Measurements from ENCODE around the gene GNG12. TPM values are rescaled to one million over a fixed set of nuclear protein-coding genes. Genes with fewer than 3 reads are reported as not detected.

The GNG12 gene
- total RNA-seq, 2 experiments from 2014 or later: 0.04 TPM; not detected in 1

- POLR2A ChIA-PET: no interaction called here
- no peak for DNase-seq
- H3K4me1 Mint-ChIP-seq: peaks cover 34% of the 10 kb centered on the region
- H3K4me3 Mint-ChIP-seq: no peak overlapping the region
- H3K36me3 Mint-ChIP-seq (ENCODE audit: low read depth): no peaks in the 10 kb centered on the region
- H3K27me3 Mint-ChIP-seq: peaks cover 15% of the 10 kb centered on the region
- no peak overlapping the region for H3K27ac Mint-ChIP-seq
- CTCF ChIA-PET: interaction anchor here (1.6 to 2.8 kb wide), 2 partner anchors 9 to 11 kb away, joined by 3 to 9 read pairs; no protein-coding TSS in a partner anchor
- H3K9me3 Mint-ChIP-seq: no peaks in the 10 kb centered on the region
These were observed 83.9 kb downstream of the GNG12 start for GRCh38 chr1:67749263-67749843.

DNA sequence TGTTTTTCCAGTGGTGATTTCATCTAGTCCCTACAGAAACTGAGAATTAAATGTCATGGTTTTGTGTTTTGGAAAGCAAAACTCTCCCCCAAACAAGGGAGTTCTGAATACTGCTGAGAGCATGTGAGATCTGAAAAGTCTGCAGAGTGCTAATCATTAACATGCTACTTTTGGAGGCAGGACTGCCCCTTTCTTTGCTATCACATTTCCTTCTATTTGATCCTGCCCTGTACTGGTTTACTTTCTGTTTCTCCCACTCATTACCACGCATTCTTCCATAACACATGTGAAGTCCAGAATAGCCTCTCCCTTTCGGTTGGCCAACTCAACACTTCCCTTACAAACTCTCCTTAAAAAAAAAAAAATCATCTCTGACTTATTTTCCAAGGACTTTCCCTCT is 84.6 kb downstream of the GNG12 start:
- H3K4me3 Mint-ChIP-seq: no peak overlapping the region

DNA sequence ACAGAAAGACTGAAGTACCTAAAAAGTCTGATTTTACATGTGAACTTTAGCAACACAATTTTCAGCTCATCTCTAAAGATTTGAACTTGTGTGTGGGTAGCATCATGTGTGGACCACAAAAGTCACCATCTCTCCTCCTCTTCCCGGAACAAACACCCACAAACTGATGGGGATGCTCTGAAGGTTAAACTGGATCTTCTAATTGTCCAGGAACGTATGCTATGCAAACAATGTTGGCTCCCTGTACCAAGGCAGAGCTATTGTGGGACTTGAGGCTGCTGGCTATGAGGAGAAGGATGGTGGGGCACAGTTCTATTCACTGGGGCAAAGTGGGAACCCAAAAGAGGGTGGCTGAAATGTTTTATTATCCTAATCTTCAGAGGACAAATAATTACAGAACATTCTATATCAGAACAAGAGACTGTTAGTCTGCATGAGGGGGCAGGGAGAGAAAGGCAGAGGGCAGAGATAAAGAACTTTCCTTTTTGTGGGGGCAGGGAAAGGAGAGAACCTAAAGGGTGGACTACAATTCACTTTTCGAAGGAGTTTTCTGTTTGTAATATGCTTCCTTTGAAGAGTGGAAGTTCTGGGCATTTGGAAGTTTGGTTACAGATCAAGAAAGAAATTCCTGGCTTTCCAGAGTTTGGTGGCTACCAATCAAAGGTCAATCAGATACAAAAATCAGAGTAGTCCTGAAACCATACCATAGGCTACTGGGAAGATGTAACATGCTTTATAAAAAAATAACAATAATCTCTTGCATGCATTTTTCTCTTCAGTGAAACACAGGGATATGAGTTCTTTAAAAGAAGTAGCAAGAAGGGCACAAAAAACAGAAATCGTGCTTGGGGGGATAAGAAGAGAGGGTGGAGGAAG is 85.4 kb downstream of the GNG12 start:
- ChIA-PET POLR2A (no interaction called here), CTCF (interaction anchor here (1.3 kb wide), 1 partner anchor 21 kb away, joined by 3 read pairs; no protein-coding TSS in a partner anchor)
- no peak overlapping the region for H3K27ac Mint-ChIP-seq
- H3K27me3 Mint-ChIP-seq: peaks cover 19% of the 10 kb centered on the region
- H3K36me3 Mint-ChIP-seq (ENCODE audit: low read depth): no peaks in the 10 kb centered on the region
- no peak overlapping the region for H3K4me3 Mint-ChIP-seq
- DNase-seq: no peak
- H3K9me3 Mint-ChIP-seq: no peaks in the 10 kb centered on the region
- H3K4me1 Mint-ChIP-seq: peaks cover 29% of the 10 kb centered on the region

More for the DNA sequence above, 84.6 kb downstream of the GNG12 start:
- peaks cover 19% of the 10 kb centered on the region for H3K27me3 Mint-ChIP-seq
- POLR2A ChIA-PET: no interaction called here
- CTCF ChIA-PET: no interaction called here
- DNase-seq: no peak
- H3K27ac Mint-ChIP-seq: no peak overlapping the region
- H3K36me3 Mint-ChIP-seq (ENCODE audit: low read depth): no peaks in the 10 kb centered on the region
- H3K4me1 Mint-ChIP-seq: peaks cover 29% of the 10 kb centered on the region
- no peaks in the 10 kb centered on the region for H3K9me3 Mint-ChIP-seq

- DNase-seq: no peak
- ChIA-PET POLR2A (no interaction called here), CTCF (interaction anchor here (0.6 to 1.2 kb wide), 4 partner anchors 12 to 20 kb away, joined by 3 to 4 read pairs (median 4); no protein-coding TSS in a partner anchor)
- Mint-ChIP-seq H3K27ac (no peak overlapping the region), H3K9me3 (no peaks in the 10 kb centered on the region), H3K27me3 (peaks cover 22% of the 10 kb centered on the region), H3K4me3 (no peak overlapping the region), H3K4me1 (peaks cover 29% of the 10 kb centered on the region), H3K36me3 (ENCODE audit: low read depth) (no peaks in the 10 kb centered on the region)
These were observed 87.2 kb downstream of the GNG12 start for GRCh38 chr1:67745875-67746698.

- CTCF ChIA-PET: no interaction called here
- Mint-ChIP-seq H3K27ac (no peak overlapping the region), H3K36me3 (ENCODE audit: low read depth) (no peaks in the 10 kb centered on the region), H3K27me3 (peaks cover 19% of the 10 kb centered on the region), H3K9me3 (no peaks in the 10 kb centered on the region), H3K4me3 (no peak overlapping the region), H3K4me1 (peaks cover 10% of the 10 kb centered on the region)
- POLR2A ChIA-PET: no interaction called here
- no peak for DNase-seq
These were observed 90.1 kb downstream of the GNG12 start for GRCh38 chr1:67743072-67743725.

DNA sequence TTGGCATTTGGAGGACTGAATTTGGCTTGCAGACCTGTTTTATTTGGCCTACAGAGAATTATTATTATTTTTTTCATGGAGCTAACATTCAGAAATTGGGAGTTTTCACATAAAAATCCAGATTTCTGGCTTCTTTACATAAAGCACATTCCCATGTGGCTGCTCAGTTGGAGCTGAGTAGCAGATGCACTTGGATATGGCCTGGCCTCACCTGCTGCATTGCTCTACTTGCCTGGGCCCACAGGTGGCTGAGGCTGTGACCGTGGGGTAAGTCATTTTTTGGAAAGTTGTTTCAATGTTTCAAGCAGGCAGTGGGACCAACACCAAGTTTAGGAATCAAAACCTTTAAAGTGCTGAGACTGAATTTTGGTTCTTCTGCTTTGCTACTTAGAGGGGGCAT is 91.5 kb downstream of the GNG12 start:
- peaks cover 7% of the 10 kb centered on the region for H3K4me1 Mint-ChIP-seq
- H3K27ac Mint-ChIP-seq: no peak overlapping the region
- H3K9me3 Mint-ChIP-seq: no peaks in the 10 kb centered on the region
- no peak for DNase-seq
- POLR2A ChIA-PET: no interaction called here
- H3K4me3 Mint-ChIP-seq: no peak overlapping the region
- no peaks in the 10 kb centered on the region for H3K36me3 Mint-ChIP-seq (ENCODE audit: low read depth)
- CTCF ChIA-PET: interaction anchor here (1.1 to 1.4 kb wide), 2 partner anchors 18 to 28 kb away, joined by 3 to 4 read pairs; no protein-coding TSS in a partner anchor
- peaks cover 12% of the 10 kb centered on the region for H3K27me3 Mint-ChIP-seq

- Mint-ChIP-seq H3K27me3 (peaks cover 10% of the 10 kb centered on the region), H3K36me3 (ENCODE audit: low read depth) (no peaks in the 10 kb centered on the region), H3K27ac (no peak overlapping the region), H3K4me3 (no peak overlapping the region), H3K4me1 (peaks cover 10% of the 10 kb centered on the region), H3K9me3 (no peaks in the 10 kb centered on the region)
- CTCF ChIA-PET: interaction anchor here (0.6 to 1.4 kb wide), 5 partner anchors 9 to 452 kb away, joined by 3 to 4 read pairs (median 3); no protein-coding TSS in a partner anchor
- no peak for DNase-seq
- POLR2A ChIA-PET: no interaction called here
These were observed 92.1 kb downstream of the GNG12 start for GRCh38 chr1:67741121-67741520.

DNA sequence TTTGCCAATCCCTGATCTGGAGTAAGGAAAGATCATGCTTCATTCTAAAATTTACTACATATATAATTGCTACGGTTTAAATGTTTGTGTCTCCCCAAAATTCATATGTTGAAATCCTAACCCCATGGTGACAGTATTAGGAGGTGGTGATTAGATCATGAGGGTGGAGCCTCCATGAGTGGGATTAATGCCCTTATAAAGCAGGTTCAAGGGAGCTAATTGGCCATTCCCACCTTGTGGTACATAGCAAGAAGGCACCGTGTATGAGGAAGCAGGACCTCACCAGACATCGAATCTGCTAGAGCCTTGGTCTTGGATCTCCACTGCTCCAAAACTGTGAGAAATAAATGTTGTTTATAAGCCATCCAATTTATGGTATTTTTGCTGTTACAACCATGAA is 92.7 kb downstream of the GNG12 start:
- DNase-seq: no peak
- ChIA-PET POLR2A (no interaction called here), CTCF (interaction anchor here (0.6 to 1.2 kb wide), 4 partner anchors 9 to 453 kb away, joined by 3 to 4 read pairs (median 4); no protein-coding TSS in a partner anchor)
- H3K4me3 Mint-ChIP-seq: no peak overlapping the region
- H3K36me3 Mint-ChIP-seq (ENCODE audit: low read depth): no peaks in the 10 kb centered on the region
- peaks cover 13% of the 10 kb centered on the region for H3K4me1 Mint-ChIP-seq
- H3K9me3 Mint-ChIP-seq: no peaks in the 10 kb centered on the region
- H3K27ac Mint-ChIP-seq: no peak overlapping the region
- H3K27me3 Mint-ChIP-seq: peaks cover 10% of the 10 kb centered on the region

DNA sequence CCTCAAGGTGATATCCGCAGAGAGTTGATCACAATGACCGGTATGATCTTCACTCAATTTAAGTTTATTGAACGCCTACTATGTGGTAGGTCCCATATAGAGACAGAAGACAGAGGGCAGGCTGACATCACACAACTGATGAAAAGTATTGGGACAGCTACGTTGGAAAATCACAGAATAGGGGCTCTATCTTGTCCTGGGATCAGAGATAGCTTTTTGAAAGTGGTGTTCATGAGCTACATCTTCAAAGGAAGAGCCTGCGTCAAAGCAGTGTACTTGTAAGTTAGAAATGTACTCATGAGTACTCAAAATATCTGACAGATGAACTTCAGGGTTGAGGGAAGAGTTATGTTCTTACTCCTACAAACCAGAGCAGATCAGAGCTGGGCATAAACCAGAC is 93.9 kb downstream of the GNG12 start:
- no peak for DNase-seq
- H3K4me1 Mint-ChIP-seq: peaks cover 13% of the 10 kb centered on the region
- no peaks in the 10 kb centered on the region for H3K9me3 Mint-ChIP-seq
- peaks cover 6% of the 10 kb centered on the region for H3K27me3 Mint-ChIP-seq
- H3K27ac Mint-ChIP-seq: no peak overlapping the region
- ChIA-PET CTCF (no interaction called here), POLR2A (interaction anchor here (0.6 kb wide), 1 partner anchor 1121 kb away, joined by 3 read pairs; no protein-coding TSS in a partner anchor)
- no peak overlapping the region for H3K4me3 Mint-ChIP-seq
- no peaks in the 10 kb centered on the region for H3K36me3 Mint-ChIP-seq (ENCODE audit: low read depth)

GRCh38 chr1:67738401-67738800 is 94.9 kb downstream of the GNG12 start:
- no peak overlapping the region for H3K4me3 Mint-ChIP-seq
- H3K4me1 Mint-ChIP-seq: peaks cover 19% of the 10 kb centered on the region
- no peaks in the 10 kb centered on the region for H3K9me3 Mint-ChIP-seq
- H3K27me3 Mint-ChIP-seq: peaks cover 2% of the 10 kb centered on the region
- CTCF ChIA-PET: interaction anchor here (0.9 to 1.5 kb wide), 3 partner anchors 10 to 173 kb away, joined by 3 read pairs; no protein-coding TSS in a partner anchor
- POLR2A ChIA-PET: no interaction called here
- no peaks in the 10 kb centered on the region for H3K36me3 Mint-ChIP-seq (ENCODE audit: low read depth)
- H3K27ac Mint-ChIP-seq: no peak overlapping the region
- DNase-seq: no peak

GRCh38 chr1:67737875-67738274 is 95.4 kb downstream of the GNG12 start:
- ChIA-PET CTCF (interaction anchor here (0.7 to 1.5 kb wide), 5 partner anchors 10 to 176 kb away, joined by 3 to 4 read pairs (median 3); no protein-coding TSS in a partner anchor), POLR2A (no interaction called here)
- H3K36me3 Mint-ChIP-seq (ENCODE audit: low read depth): no peaks in the 10 kb centered on the region
- DNase-seq: no peak
- H3K27me3 Mint-ChIP-seq: peaks cover 2% of the 10 kb centered on the region
- peaks cover 21% of the 10 kb centered on the region for H3K4me1 Mint-ChIP-seq
- H3K4me3 Mint-ChIP-seq: no peak overlapping the region
- no peak overlapping the region for H3K27ac Mint-ChIP-seq
- H3K9me3 Mint-ChIP-seq: no peaks in the 10 kb centered on the region

GRCh38 chr1:67736750-67737149 is 96.5 kb downstream of the GNG12 start:
- H3K27ac Mint-ChIP-seq: peak overlapping the region; percentile 95
- peaks cover under 1% of the 10 kb centered on the region for H3K27me3 Mint-ChIP-seq
- ChIA-PET CTCF (interaction anchor here (1.1 to 1.5 kb wide), 2 partner anchors 8 to 175 kb away, joined by 3 read pairs; no protein-coding TSS in a partner anchor), POLR2A (no interaction called here)
- DNase-seq: no peak
- H3K4me1 Mint-ChIP-seq: peaks cover 24% of the 10 kb centered on the region
- H3K36me3 Mint-ChIP-seq (ENCODE audit: low read depth): no peaks in the 10 kb centered on the region
- no peaks in the 10 kb centered on the region for H3K9me3 Mint-ChIP-seq
- no peak overlapping the region for H3K4me3 Mint-ChIP-seq

Measured in activated CD4-positive, alpha-beta T cell treated with anti-CD3 and anti-CD28 coated beads, Interleukin-2, amount 10 ng/mL, durations not matched to agents 7 days and 5 days (primary cell).